Liver (tissue), 3 donors: ENCODE results near the gene OASL.

Experiments used
- CTCF ChIP-seq: fragments of 150-350 bp; IDR thresholded peaks from 2 replicates; pipeline ENCODE4 v1.5.1; 2017; ENCODE audit warnings: improper control_type of control experiment, low read depth, low read length; ENCODE audit not compliant: missing input control
- EGR1 ChIP-seq, 2 donors: IDR thresholded peaks; 2 replicates each; pipeline ENCODE4 v1.6.1; 2016 to 2018; ENCODE audit warnings: antibody characterized with exemption in 2 of 2, low read depth in 2 of 2
- GABPA ChIP-seq, 2 donors: IDR thresholded peaks in 1 of 2; conservative IDR thresholded peaks in 1 of 2; 2 replicates each; pipeline ENCODE4 v1.6.1; 2016; ENCODE audit warnings: antibody characterized with exemption in 2 of 2, mild to moderate bottlenecking in 1 of 2, moderate library complexity in 1 of 2
- RAD21 ChIP-seq, 2 donors: IDR thresholded peaks; 2 replicates each; pipeline ENCODE4 v1.6.1; 2016; ENCODE audit warnings: antibody characterized with exemption in 2 of 2, mild to moderate bottlenecking in 2 of 2
- TAF1 ChIP-seq: conservative IDR thresholded peaks from 2 replicates; pipeline ENCODE4 v1.6.1; 2016; ENCODE audit warnings: antibody characterized with exemption, mild to moderate bottlenecking
- TF ChIP-seq, protein P1 (sequence below): IDR thresholded peaks from 2 replicates; pipeline ENCODE4 v1.6.1; 2016; ENCODE audit warnings: antibody characterized with exemption
- TF ChIP-seq, protein P2 (sequence below): IDR thresholded peaks from 2 replicates; pipeline ENCODE4 v1.6.1; 2016; ENCODE audit warnings: antibody characterized with exemption, mild to moderate bottlenecking
- donor health status: healthy.
- donor health status: healthy.

- no peak for TF ChIP-seq TAF1
- TF ChIP-seq CTCF = no peak
- TF ChIP-seq EGR1 (IDR thresholded peaks at IDR 0.05; ENCODE audit: low read depth in 2 of 2) = no peak
- TF ChIP-seq, protein P1, sequence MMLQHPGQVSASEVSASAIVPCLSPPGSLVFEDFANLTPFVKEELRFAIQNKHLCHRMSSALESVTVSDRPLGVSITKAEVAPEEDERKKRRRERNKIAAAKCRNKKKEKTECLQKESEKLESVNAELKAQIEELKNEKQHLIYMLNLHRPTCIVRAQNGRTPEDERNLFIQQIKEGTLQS = no peak
- TF ChIP-seq RAD21 (IDR thresholded peaks at IDR 0.05) = no peak
- TF ChIP-seq, protein P2, sequence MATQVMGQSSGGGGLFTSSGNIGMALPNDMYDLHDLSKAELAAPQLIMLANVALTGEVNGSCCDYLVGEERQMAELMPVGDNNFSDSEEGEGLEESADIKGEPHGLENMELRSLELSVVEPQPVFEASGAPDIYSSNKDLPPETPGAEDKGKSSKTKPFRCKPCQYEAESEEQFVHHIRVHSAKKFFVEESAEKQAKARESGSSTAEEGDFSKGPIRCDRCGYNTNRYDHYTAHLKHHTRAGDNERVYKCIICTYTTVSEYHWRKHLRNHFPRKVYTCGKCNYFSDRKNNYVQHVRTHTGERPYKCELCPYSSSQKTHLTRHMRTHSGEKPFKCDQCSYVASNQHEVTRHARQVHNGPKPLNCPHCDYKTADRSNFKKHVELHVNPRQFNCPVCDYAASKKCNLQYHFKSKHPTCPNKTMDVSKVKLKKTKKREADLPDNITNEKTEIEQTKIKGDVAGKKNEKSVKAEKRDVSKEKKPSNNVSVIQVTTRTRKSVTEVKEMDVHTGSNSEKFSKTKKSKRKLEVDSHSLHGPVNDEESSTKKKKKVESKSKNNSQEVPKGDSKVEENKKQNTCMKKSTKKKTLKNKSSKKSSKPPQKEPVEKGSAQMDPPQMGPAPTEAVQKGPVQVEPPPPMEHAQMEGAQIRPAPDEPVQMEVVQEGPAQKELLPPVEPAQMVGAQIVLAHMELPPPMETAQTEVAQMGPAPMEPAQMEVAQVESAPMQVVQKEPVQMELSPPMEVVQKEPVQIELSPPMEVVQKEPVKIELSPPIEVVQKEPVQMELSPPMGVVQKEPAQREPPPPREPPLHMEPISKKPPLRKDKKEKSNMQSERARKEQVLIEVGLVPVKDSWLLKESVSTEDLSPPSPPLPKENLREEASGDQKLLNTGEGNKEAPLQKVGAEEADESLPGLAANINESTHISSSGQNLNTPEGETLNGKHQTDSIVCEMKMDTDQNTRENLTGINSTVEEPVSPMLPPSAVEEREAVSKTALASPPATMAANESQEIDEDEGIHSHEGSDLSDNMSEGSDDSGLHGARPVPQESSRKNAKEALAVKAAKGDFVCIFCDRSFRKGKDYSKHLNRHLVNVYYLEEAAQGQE = no peak
- no peak for TF ChIP-seq GABPA (IDR thresholded peaks at IDR 0.05 in 1 of 2, conservative IDR thresholded peaks at IDR 0.05 in 1 of 2)
Observed at GRCh38 chr12:121050725-121051124, 11.7 kb upstream of the OASL start.
